ENCODE measurements around the gene PTPRQ.

PTPRQ gene

DNA sequence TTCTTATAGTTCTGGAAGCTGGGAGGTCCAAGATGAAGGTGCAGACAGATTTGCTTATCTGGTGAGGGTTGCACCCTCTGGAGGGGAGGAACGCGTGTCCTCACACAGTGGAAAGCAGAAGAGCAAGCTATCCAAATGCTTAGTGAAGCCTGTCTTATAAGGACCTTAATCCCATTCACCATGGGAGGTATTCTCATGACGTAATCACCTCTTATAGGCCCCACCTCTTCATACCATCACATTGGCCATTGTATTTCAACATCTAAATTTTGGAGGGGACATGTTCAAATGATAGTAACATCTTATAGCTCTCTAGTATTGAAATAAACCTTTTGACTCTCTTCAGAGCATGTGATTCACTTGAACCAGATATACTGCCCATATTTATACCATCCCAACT is 158.4 kb downstream of the PTPRQ start:
- no peaks in the 10 kb centered on the region for H3K9me2 ChIP-seq (replicated peaks; ENCODE audit: insufficient read depth, low read length)
- no peak overlapping the region for H3K4me3 ChIP-seq (ENCODE audit: low read length)
- H3K27ac ChIP-seq (ENCODE audit: low read length) = no peak overlapping the region
- H3K79me2 ChIP-seq (ENCODE audit: low read length) = no peaks in the 10 kb centered on the region
- no peaks in the 10 kb centered on the region for H3K27me3 ChIP-seq (replicated peaks; ENCODE audit: insufficient read depth, low read length)
- no peaks in the 10 kb centered on the region for H4K20me1 ChIP-seq (ENCODE audit: insufficient read depth, low read length)
- H3F3A ChIP-seq (ENCODE audit: insufficient read depth, low read length) = no peaks in the 10 kb centered on the region
- no peaks in the 10 kb centered on the region for H3K4me1 ChIP-seq (ENCODE audit: low read length)
- no peak for DNase-seq
- no peaks in the 10 kb centered on the region for H3K36me3 ChIP-seq (replicated peaks; ENCODE audit: insufficient read depth, low read length)
- no peak overlapping the region for H3K9ac ChIP-seq (ENCODE audit: low read length)
- no peak overlapping the region for H3K4me2 ChIP-seq (ENCODE audit: low read depth, low read length)
- no peaks in the 10 kb centered on the region for H3K9me3 ChIP-seq (replicated peaks; ENCODE audit: insufficient read depth, low read length)
- no peak overlapping the region for H2AFZ ChIP-seq (ENCODE audit: low read length)
- no peak for TF ChIP-seq EZH2phosphoT487 (IDR thresholded peaks at IDR 0.05; ENCODE audit: low read length)
- TF ChIP-seq, protein P1, sequence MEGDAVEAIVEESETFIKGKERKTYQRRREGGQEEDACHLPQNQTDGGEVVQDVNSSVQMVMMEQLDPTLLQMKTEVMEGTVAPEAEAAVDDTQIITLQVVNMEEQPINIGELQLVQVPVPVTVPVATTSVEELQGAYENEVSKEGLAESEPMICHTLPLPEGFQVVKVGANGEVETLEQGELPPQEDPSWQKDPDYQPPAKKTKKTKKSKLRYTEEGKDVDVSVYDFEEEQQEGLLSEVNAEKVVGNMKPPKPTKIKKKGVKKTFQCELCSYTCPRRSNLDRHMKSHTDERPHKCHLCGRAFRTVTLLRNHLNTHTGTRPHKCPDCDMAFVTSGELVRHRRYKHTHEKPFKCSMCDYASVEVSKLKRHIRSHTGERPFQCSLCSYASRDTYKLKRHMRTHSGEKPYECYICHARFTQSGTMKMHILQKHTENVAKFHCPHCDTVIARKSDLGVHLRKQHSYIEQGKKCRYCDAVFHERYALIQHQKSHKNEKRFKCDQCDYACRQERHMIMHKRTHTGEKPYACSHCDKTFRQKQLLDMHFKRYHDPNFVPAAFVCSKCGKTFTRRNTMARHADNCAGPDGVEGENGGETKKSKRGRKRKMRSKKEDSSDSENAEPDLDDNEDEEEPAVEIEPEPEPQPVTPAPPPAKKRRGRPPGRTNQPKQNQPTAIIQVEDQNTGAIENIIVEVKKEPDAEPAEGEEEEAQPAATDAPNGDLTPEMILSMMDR (IDR thresholded peaks at IDR 0.05; ENCODE audit: low read length) = no peak
- no peak for TF ChIP-seq EZH2 (optimal IDR thresholded peaks at IDR 0.05; ENCODE audit: low read depth, low read length)

DNA sequence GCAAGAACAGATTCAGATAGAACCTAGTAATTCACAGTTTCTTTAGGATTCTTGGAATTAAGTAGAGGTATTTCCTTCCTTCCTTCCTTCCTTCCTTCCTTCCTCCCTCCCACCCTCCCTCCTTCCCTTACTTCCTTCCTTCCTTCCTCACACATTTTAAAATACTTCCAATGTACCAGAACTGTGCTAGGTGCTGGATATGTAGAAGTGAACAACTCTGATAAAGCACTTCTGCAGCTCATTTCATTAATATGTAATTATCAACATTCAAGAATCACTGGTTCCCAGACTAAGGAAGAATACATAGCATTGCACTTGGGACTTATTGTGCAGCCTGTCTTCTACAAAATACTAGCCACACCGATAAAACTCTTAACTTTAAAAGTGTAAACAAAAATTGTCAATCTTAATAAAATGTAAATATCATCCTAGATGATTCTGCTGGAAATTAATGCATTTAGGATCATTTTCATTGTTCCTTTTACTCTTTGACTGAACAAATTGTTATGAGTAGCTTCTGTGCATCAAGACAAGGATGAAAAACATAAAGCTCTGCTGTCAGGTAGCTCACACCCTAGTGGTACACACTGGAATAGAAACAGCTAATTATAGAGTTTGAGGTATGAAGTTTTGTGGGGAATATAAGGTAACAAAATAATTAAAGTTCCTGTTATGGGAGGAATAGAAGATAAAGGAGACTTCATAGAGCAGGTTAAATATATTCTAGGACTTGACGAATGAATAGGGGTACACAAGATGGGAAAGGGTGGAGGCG is 163.5 kb downstream of the PTPRQ start:
- TF ChIP-seq EZH2phosphoT487 (IDR thresholded peaks at IDR 0.05; ENCODE audit: low read length) (no peak), EZH2 (optimal IDR thresholded peaks at IDR 0.05; ENCODE audit: low read depth, low read length) (no peak)
- TF ChIP-seq, protein P1 (IDR thresholded peaks at IDR 0.05; ENCODE audit: low read length) = peak; percentile 42
- no peaks in the 10 kb centered on the region for H3K9me2 ChIP-seq (replicated peaks; ENCODE audit: insufficient read depth, low read length)
- H3K36me3 ChIP-seq (replicated peaks; ENCODE audit: insufficient read depth, low read length) = no peaks in the 10 kb centered on the region
- H3K4me1 ChIP-seq (ENCODE audit: low read length) = no peaks in the 10 kb centered on the region
- no peaks in the 10 kb centered on the region for H3K9me3 ChIP-seq (replicated peaks; ENCODE audit: insufficient read depth, low read length)
- no peak overlapping the region for H2AFZ ChIP-seq (ENCODE audit: low read length)
- H3K9ac ChIP-seq (ENCODE audit: low read length) = no peak overlapping the region
- H3K79me2 ChIP-seq (ENCODE audit: low read length) = no peaks in the 10 kb centered on the region
- no peaks in the 10 kb centered on the region for H4K20me1 ChIP-seq (ENCODE audit: insufficient read depth, low read length)
- H3F3A ChIP-seq (ENCODE audit: insufficient read depth, low read length) = no peaks in the 10 kb centered on the region
- no peak overlapping the region for H3K27ac ChIP-seq (ENCODE audit: low read length)
- H3K27me3 ChIP-seq (replicated peaks; ENCODE audit: insufficient read depth, low read length) = no peaks in the 10 kb centered on the region
- no peak for DNase-seq
- no peak overlapping the region for H3K4me2 ChIP-seq (ENCODE audit: low read depth, low read length)
- H3K4me3 ChIP-seq (ENCODE audit: low read length) = no peak overlapping the region

DNA sequence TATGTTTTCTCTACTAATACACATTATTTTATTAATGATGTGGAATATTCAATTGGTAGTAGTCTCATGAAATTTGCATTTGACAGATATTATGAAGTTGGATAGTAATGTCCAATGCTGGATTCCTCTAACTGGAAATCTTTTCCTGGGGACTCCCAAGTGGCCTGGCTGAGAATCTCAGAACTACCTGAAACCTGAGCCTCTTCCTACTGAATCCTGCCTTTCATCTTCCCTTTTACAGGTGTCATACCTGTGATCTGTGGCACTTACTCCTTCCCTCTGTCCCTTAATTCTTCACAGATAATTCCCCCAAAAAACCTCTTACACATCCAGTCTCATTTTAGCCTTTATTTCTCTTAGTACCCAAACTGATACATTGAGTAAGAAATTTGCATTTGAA is 173.7 kb downstream of the PTPRQ start:
- no peaks in the 10 kb centered on the region for H3K36me3 ChIP-seq (replicated peaks; ENCODE audit: insufficient read depth, low read length)
- TF ChIP-seq, protein P1 (IDR thresholded peaks at IDR 0.05; ENCODE audit: low read length) = no peak
- TF ChIP-seq EZH2 (optimal IDR thresholded peaks at IDR 0.05; ENCODE audit: low read depth, low read length) (no peak), EZH2phosphoT487 (IDR thresholded peaks at IDR 0.05; ENCODE audit: low read length) (no peak)
- no peaks in the 10 kb centered on the region for H3K79me2 ChIP-seq (ENCODE audit: low read length)

More for the DNA sequence above, 173.7 kb downstream of the PTPRQ start:
- no peaks in the 10 kb centered on the region for H3K9me2 ChIP-seq (replicated peaks; ENCODE audit: insufficient read depth, low read length)
- H3K4me2 ChIP-seq (ENCODE audit: low read depth, low read length) = no peak overlapping the region
- H2AFZ ChIP-seq (ENCODE audit: low read length) = no peak overlapping the region
- H3K9ac ChIP-seq (ENCODE audit: low read length) = no peak overlapping the region
- H3F3A ChIP-seq (ENCODE audit: insufficient read depth, low read length) = no peaks in the 10 kb centered on the region
- no peaks in the 10 kb centered on the region for H3K4me1 ChIP-seq (ENCODE audit: low read length)
- no peak overlapping the region for H3K27ac ChIP-seq (ENCODE audit: low read length)
- no peaks in the 10 kb centered on the region for H4K20me1 ChIP-seq (ENCODE audit: insufficient read depth, low read length)
- H3K4me3 ChIP-seq (ENCODE audit: low read length) = no peak overlapping the region
- no peak for DNase-seq
- no peaks in the 10 kb centered on the region for H3K27me3 ChIP-seq (replicated peaks; ENCODE audit: insufficient read depth, low read length)
- no peaks in the 10 kb centered on the region for H3K9me3 ChIP-seq (replicated peaks; ENCODE audit: insufficient read depth, low read length)

All from MM.1S (cell line).